ENCODE data around the gene M1AP. TPM values are rescaled to one million over a fixed set of nuclear protein-coding genes. Genes with fewer than 3 reads are reported as not detected.
A peak's percentile ranks its signal among the peaks of the same experiment; 100 is the strongest.
"Not testable (repeated sequence)": the region's sequence is repeated elsewhere in the genome, so short reads cannot be mapped to it uniquely, and the experiment has no call there.

The M1AP gene
- total and polyA plus RNA-seq, 2 of the 4 experiments (the other 2 are of a cell fraction), result 0.03 TPM; not detected in 1

DNA sequence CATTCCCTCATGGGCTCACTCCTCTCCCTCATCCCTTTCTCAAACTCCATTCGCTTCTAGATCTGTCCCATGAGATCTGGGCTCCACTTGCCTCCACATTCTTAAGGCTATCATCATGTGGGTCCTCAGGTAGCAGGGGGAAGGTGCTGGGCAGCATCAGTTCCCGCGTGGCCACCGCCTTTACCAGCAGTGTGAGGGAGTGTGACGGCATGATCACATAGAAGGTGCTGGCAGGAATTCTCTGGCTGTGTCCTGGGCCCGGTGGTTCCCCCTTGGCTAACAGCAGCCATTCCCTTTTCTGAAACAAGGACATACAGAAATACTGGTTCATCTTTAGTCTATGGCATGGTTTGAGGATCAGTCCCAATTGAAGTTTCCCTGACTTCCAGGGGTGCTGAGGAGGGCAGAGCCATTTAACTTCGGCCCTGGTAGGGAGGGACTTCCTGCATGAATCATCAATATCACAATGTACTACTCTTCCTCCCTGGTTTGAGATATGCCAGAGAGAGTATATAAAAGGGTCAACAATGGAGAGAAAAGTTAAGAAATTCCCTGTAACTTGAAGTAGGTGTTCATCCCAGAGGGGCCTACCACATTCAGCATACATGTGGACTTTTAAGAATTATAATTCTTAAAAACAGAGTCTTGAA, 85.9 kb downstream of the M1AP start:
- Histone ChIP-seq H2BK20ac (ENCODE audit: low read depth, low read length) (peak overlapping the region; percentile 67; the same call in 1 of the 2 replicates), H3K4me3 (ENCODE audit: insufficient read depth, low read depth, low read length) (no peak overlapping the region), H2BK5ac (ENCODE audit: low read depth, low read length, poor library complexity, severe bottlenecking) (peak overlapping the region; percentile 14), H4K5ac (ENCODE audit: low read depth, low read length) (no peak overlapping the region), H4K8ac (ENCODE audit: low read depth in 2 of 2, low read length in 2 of 2) (peak overlapping the region in 1 of 2 experiments; percentile 55; a peak in 1 of 4 replicates), H3K27ac (ENCODE audit: insufficient read depth, low read length) (no peak overlapping the region), H3K56ac (ENCODE audit: extremely low read depth, insufficient read depth, low read length) (no peak overlapping the region), H3K9me3 (ENCODE audit: control insufficient read depth, insufficient read depth, low read length) (no peaks in the 10 kb centered on the region), H3K4me2 (ENCODE audit: low read depth, low read length) (no peak overlapping the region), H3K79me1 (ENCODE audit: low read depth in 1 of 2, low read length in 2 of 2) (no peaks in the 10 kb centered on the region), H2AK9ac (replicated peaks; ENCODE audit: low read depth, low read length, poor library complexity) (no peak overlapping the region), H3K4ac (ENCODE audit: low read depth, low read length) (peak overlapping the region; percentile 40; the same call in 1 of the 2 replicates), H4K20me1 (ENCODE audit: insufficient read depth, low read length) (no peaks in the 10 kb centered on the region), H2AFZ (replicated peaks; ENCODE audit: low read length, poor library complexity) (peak overlapping the region; percentile 61), H4K91ac (ENCODE audit: insufficient read depth, low read depth, low read length) (peak overlapping the region; percentile 28; the same call in 1 of the 2 replicates), H3K36me3 (ENCODE audit: control insufficient read depth, insufficient read depth, low read length) (peaks cover 2% of the 10 kb centered on the region; the same call in 1 of the 2 replicates), H3K9ac (ENCODE audit: low read depth, low read length) (no peak overlapping the region), H3K27me3 (ENCODE audit: control insufficient read depth, insufficient read depth, low read length) (no peaks in the 10 kb centered on the region), H3K18ac (ENCODE audit: low read depth, low read length) (no peak overlapping the region), H3K23ac (ENCODE audit: low read depth, low read length) (no peak overlapping the region), H3K14ac (replicated peaks; ENCODE audit: low read depth, low read length) (0 out of 2 replicates have a peak overlapping the region, but pooled peaks have one; percentile 45), H2BK120ac (ENCODE audit: low read depth, low read length) (peak overlapping the region; percentile 40), H3K4me1 (ENCODE audit: control insufficient read depth, insufficient read depth, low read length) (peaks cover 10% of the 10 kb centered on the region), H2BK15ac (ENCODE audit: low read depth, low read length) (peak overlapping the region; percentile 25; the same call in 1 of the 3 replicates), H2AK5ac (ENCODE audit: low read depth, low read length) (peak overlapping the region; percentile 18; the same call in 1 of the 2 replicates), H3K9me1 (ENCODE audit: insufficient read depth, low read length) (peaks cover 26% of the 10 kb centered on the region)
- intact Hi-C loops (cut with micrococcal nuclease) (no loop called here), dilution Hi-C loops (cut with HindIII; ENCODE audit: low sequenced_read_pairs, unreplicated experiment) (no loop called here), in situ Hi-C loops (cut with MboI; ENCODE audit: low sequenced_read_pairs) (no loop called here)
- DNase-seq (no peak), ATAC-seq (ENCODE audit: low read depth) (no peak)
- TF ChIP-seq FOS (IDR thresholded peaks at IDR 0.05; ENCODE audit: low read depth, low read length) (no peak), MAFK (IDR thresholded peaks at IDR 0.05; ENCODE audit: low read depth, low read length) (no peak)
- no CpG with 5 or more reads among the region's 7 CpGs for WGBS, 2 experiments (ENCODE audit: extremely low coverage in 2 of 2, insufficient read length in 1 of 2)
- no TSS peak for BruUV-seq (replicated peaks)
- CTCF ChIA-PET, result no interaction called here
- POLR2A ChIA-PET (ENCODE audit: unreplicated experiment), result no interaction called here

DNA sequence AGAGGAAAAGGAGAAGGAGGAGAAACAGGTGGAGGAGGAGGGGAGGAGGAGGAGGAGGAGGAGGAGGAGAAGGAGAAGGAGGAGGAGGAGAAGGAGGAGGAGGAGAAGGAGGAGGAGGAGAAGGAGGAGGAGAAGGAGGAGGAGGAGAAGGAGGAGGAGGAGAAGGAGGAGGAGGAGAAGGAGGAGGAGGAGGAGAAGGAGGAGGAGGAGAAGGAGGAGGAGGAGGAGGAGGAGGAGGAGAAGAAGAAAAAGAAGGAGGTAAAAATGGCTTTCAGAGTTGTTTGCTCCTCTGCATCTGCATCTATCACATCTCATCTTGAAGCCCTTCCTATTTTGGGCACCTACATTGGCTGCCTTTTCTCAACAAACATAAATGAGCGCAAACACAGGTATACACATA, 87.1 kb downstream of the M1AP start:
- H2BK20ac ChIP-seq (ENCODE audit: low read depth, low read length); H4K8ac ChIP-seq (ENCODE audit: low read depth in 2 of 2, low read length in 2 of 2); H2BK15ac ChIP-seq (ENCODE audit: low read depth, low read length); dilution Hi-C loops (cut with HindIII; ENCODE audit: low sequenced_read_pairs, unreplicated experiment); CTCF ChIA-PET; H2AK9ac ChIP-seq (replicated peaks; ENCODE audit: low read depth, low read length, poor library complexity); ATAC-seq (ENCODE audit: low read depth); H3K27me3 ChIP-seq (ENCODE audit: control insufficient read depth, insufficient read depth, low read length); in situ Hi-C loops (cut with MboI; ENCODE audit: low sequenced_read_pairs); H3K4me2 ChIP-seq (ENCODE audit: low read depth, low read length); H3K9ac ChIP-seq (ENCODE audit: low read depth, low read length); POLR2A ChIA-PET (ENCODE audit: unreplicated experiment); H2AFZ ChIP-seq (replicated peaks; ENCODE audit: low read length, poor library complexity); intact Hi-C loops (cut with micrococcal nuclease); H3K27ac ChIP-seq (ENCODE audit: insufficient read depth, low read length); H3K4me3 ChIP-seq (ENCODE audit: insufficient read depth, low read depth, low read length); H2BK120ac ChIP-seq (ENCODE audit: low read depth, low read length); BruUV-seq (replicated peaks); H3K14ac ChIP-seq (replicated peaks; ENCODE audit: low read depth, low read length); H3K9me3 ChIP-seq (ENCODE audit: control insufficient read depth, insufficient read depth, low read length); H3K56ac ChIP-seq (ENCODE audit: extremely low read depth, insufficient read depth, low read length); H3K4me1 ChIP-seq (ENCODE audit: control insufficient read depth, insufficient read depth, low read length); H4K20me1 ChIP-seq (ENCODE audit: insufficient read depth, low read length); H2BK5ac ChIP-seq (ENCODE audit: low read depth, low read length, poor library complexity, severe bottlenecking); DNase-seq; H4K91ac ChIP-seq (ENCODE audit: insufficient read depth, low read depth, low read length); H4K5ac ChIP-seq (ENCODE audit: low read depth, low read length); H3K18ac ChIP-seq (ENCODE audit: low read depth, low read length); H3K23ac ChIP-seq (ENCODE audit: low read depth, low read length): not testable (repeated sequence)
- Histone ChIP-seq H3K9me1 (ENCODE audit: insufficient read depth, low read length) (peaks cover 22% of the 10 kb centered on the region), H3K36me3 (ENCODE audit: control insufficient read depth, insufficient read depth, low read length) (peaks cover 14% of the 10 kb centered on the region), H3K4ac (ENCODE audit: low read depth, low read length) (0 out of 2 replicates have a peak overlapping the region, but pooled peaks have one; percentile 26), H2AK5ac (ENCODE audit: low read depth, low read length) (peak overlapping the region; percentile 33; the same call in 1 of the 2 replicates), H3K79me1 (ENCODE audit: low read depth in 1 of 2, low read length in 2 of 2) (peaks cover 0 to 12% of the 10 kb centered on the region in 2 experiments; a peak in 2 of 4 replicates)
- WGBS, 2 experiments (ENCODE audit: extremely low coverage in 2 of 2, insufficient read length in 1 of 2), result 100% methylated on average over 1 of the region's 1 CpG; no CpG with 5 or more reads in 1 of the 2 experiments
